ENCODE measurements around the gene OSBP2.

- TF ChIP-seq, protein P1, sequence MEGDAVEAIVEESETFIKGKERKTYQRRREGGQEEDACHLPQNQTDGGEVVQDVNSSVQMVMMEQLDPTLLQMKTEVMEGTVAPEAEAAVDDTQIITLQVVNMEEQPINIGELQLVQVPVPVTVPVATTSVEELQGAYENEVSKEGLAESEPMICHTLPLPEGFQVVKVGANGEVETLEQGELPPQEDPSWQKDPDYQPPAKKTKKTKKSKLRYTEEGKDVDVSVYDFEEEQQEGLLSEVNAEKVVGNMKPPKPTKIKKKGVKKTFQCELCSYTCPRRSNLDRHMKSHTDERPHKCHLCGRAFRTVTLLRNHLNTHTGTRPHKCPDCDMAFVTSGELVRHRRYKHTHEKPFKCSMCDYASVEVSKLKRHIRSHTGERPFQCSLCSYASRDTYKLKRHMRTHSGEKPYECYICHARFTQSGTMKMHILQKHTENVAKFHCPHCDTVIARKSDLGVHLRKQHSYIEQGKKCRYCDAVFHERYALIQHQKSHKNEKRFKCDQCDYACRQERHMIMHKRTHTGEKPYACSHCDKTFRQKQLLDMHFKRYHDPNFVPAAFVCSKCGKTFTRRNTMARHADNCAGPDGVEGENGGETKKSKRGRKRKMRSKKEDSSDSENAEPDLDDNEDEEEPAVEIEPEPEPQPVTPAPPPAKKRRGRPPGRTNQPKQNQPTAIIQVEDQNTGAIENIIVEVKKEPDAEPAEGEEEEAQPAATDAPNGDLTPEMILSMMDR (IDR thresholded peaks at IDR 0.05) = no peak
- no peak for TF ChIP-seq POLR2A (IDR thresholded peaks at IDR 0.05)
- TF ChIP-seq EP300 (IDR thresholded peaks at IDR 0.05) = no peak
These were observed 171.0 kb downstream of the OSBP2 start for GRCh38 chr22:30865656-30866055.
